T-helper 17 cell (primary cell): ENCODE results near the gene UNC5C. TPM values are rescaled to one million over a fixed set of nuclear protein-coding genes. Genes with fewer than 3 reads are reported as not detected.
A peak's percentile ranks its signal among the peaks of the same experiment; 100 is the strongest.

Experiments
- ATAC-seq: fragments of 150-1000 bp; cut with Tn5 transposase; 2 replicates; pipeline ENCODE4 v1.10.0; 2021; ENCODE audit warnings: mild to moderate bottlenecking, moderate library complexity
- DNase-seq, 3 donors: peaks; one replicate each; pipeline versions ENCODE4 v3.0.0 to v3.0.0-alpha.2; 2020 to 2021
- H3K9me3 ChIP-seq: one replicate; pipeline ENCODE4 v1.7.0; 2013; ENCODE audit warnings: low read length, mild to moderate bottlenecking; ENCODE audit not compliant: control insufficient read depth, poor library complexity, severe bottlenecking
- H3K27ac Mint-ChIP-seq: one replicate; pipeline ENCODE4 v1.8.0; 2022; ENCODE audit warnings: mild to moderate bottlenecking, moderate library complexity, mixed read lengths
- H3K27me3 Mint-ChIP-seq: one replicate; pipeline ENCODE4 v1.8.0; 2022; ENCODE audit warnings: mixed read lengths
- H3K36me3 Mint-ChIP-seq: one replicate; pipeline ENCODE4 v1.8.0; 2022; ENCODE audit warnings: low read depth, mixed read lengths
- H3K4me1 Mint-ChIP-seq: one replicate; pipeline ENCODE4 v1.8.0; 2022; ENCODE audit warnings: mild to moderate bottlenecking, mixed read lengths
- H3K4me3 Mint-ChIP-seq: one replicate; pipeline ENCODE4 v1.8.0; 2022; ENCODE audit warnings: mild to moderate bottlenecking, moderate library complexity, mixed read lengths
- total RNA-seq, 4 donors: library from RNA in 2 of 4; stranded (reverse) in 2 of 4; gene quantifications; one replicate each; pipeline ENCODE4 v1.2.3 and lab custom pipeline; 2022 to 2026

The UNC5C gene
- total RNA-seq, 2 donors from 2014 or later: 0.18 TPM; not detected in 1

DNA sequence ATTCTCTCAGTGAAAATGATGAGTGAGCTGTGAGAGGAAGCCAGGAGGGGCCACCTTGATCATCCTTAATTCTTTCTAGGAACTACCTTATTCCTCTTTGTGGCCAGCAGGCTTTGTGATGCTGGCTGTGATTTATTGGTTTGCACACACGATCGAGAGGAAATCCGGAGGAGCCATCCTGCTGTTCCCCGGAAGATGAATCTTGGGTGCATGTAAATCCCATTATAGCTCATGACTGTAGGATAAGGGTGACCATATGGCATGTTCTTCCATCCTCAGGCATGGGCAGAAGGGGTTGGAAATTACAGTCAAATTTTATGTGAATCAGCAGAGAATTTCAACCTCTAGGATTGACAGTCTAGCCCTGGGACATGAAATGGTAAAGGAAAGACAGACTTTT is 254.5 kb downstream of the UNC5C start:
- H3K4me1 Mint-ChIP-seq: peaks cover 12% of the 10 kb centered on the region

DNA sequence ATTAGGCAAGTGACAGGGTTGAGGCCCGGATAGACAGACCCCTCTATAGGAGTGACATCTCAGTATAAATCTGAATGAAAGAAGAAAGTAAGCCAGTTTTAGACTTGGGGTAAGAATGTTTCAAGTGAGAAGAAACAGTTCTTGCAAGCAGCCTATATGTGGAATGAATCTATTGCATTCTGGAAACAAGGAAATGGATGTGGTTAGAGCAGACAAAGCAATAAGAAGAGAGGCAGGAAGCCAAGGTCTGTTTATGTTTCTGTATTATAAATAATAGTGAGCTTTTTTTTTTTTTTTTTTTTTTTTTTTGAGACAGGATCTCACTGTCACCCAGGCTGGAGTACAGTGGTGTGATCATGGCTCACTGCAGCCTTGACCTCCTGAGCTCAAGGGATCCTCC is 255.8 kb downstream of the UNC5C start:
- Mint-ChIP-seq H3K4me1 (peaks cover 16% of the 10 kb centered on the region), H3K36me3 (no peaks in the 10 kb centered on the region), H3K27me3 (no peaks in the 10 kb centered on the region), H3K27ac (peak overlapping the region; percentile 19), H3K4me3 (peak overlapping the region; percentile 76)
- no peaks in the 10 kb centered on the region for H3K9me3 ChIP-seq
- ATAC-seq (peak; percentile 79), DNase-seq (no peak)

More for the DNA sequence above, 254.5 kb downstream of the UNC5C start:
- DNase-seq: no peak
- H3K9me3 ChIP-seq: no peaks in the 10 kb centered on the region
- no peaks in the 10 kb centered on the region for H3K36me3 Mint-ChIP-seq
- no peak overlapping the region for H3K27ac Mint-ChIP-seq
- no peak overlapping the region for H3K4me3 Mint-ChIP-seq
- ATAC-seq: no peak
- no peaks in the 10 kb centered on the region for H3K27me3 Mint-ChIP-seq

GRCh38 chr4:95290702-95291101 is 258.1 kb downstream of the UNC5C start:
- Mint-ChIP-seq H3K27ac (peak overlapping the region; percentile 72), H3K27me3 (no peaks in the 10 kb centered on the region), H3K4me3 (peak overlapping the region; percentile 69), H3K36me3 (no peaks in the 10 kb centered on the region), H3K4me1 (peaks cover 16% of the 10 kb centered on the region)
- DNase-seq (no peak), ATAC-seq (peak; percentile 69)
- no peaks in the 10 kb centered on the region for H3K9me3 ChIP-seq

DNA sequence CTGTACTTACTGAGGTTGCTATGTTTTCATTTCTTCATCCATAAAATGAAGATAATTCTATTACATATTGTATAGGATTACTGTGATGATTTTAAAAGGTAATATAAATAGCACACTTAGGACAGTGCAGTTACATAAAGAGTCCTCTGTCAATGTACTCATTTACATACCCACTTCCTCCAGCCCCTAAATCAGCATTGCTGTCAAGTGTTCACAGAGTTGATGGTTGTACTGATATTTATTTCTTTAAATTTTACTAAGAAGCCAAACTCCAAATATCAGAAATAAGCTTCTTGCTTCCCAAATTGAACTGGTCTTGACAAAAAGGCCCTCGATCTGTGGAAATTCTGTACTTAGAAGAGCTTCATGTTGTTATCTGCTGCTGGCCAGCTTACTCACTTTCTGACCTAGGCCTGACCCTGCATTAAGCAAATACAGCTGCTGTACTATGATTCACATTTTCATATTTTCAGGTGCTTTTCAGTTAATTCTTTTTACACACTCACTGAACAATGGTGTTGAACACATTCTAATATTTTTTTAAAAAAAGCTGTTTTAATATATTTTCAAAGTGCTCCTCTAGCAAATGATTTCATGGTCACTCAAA is 259.6 kb downstream of the UNC5C start:
- H3K4me3 Mint-ChIP-seq: no peak overlapping the region
- H3K27ac Mint-ChIP-seq: peak overlapping the region; percentile 47
- no peak for ATAC-seq
- H3K27me3 Mint-ChIP-seq: no peaks in the 10 kb centered on the region
- H3K9me3 ChIP-seq: no peaks in the 10 kb centered on the region
- H3K4me1 Mint-ChIP-seq: peaks cover 14% of the 10 kb centered on the region
- no peak for DNase-seq
- H3K36me3 Mint-ChIP-seq: no peaks in the 10 kb centered on the region

DNA sequence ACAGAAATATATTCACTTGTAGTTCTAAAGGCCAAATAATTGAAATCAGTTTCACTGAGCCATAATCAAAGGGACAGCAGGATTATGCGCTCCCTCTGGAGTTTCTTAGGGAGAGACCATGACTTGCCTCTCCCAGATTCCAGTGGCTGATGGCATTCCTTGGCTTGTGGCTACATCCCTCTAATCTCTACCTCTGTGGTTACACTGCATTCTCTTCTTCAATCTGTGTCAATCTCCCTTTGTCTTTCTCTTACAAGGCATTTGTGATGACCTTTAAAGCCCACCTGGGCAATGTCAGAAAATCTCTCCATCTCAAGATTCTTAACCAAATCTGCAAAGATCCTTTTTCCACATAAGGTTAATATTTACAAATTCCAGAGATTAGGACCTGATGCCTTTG is 260.2 kb downstream of the UNC5C start:
- DNase-seq: no peak
- no peaks in the 10 kb centered on the region for H3K9me3 ChIP-seq
- no peaks in the 10 kb centered on the region for H3K36me3 Mint-ChIP-seq
- peaks cover 14% of the 10 kb centered on the region for H3K4me1 Mint-ChIP-seq
- no peaks in the 10 kb centered on the region for H3K27me3 Mint-ChIP-seq
- no peak for ATAC-seq
- no peak overlapping the region for H3K4me3 Mint-ChIP-seq
- peak overlapping the region; percentile 47 for H3K27ac Mint-ChIP-seq

- DNase-seq (no peak), ATAC-seq (no peak)
- no peaks in the 10 kb centered on the region for H3K36me3 Mint-ChIP-seq
- no peaks in the 10 kb centered on the region for H3K27me3 Mint-ChIP-seq
- no peak overlapping the region for H3K27ac Mint-ChIP-seq
- H3K4me1 Mint-ChIP-seq: peaks cover 9% of the 10 kb centered on the region
- no peak overlapping the region for H3K4me3 Mint-ChIP-seq
- no peaks in the 10 kb centered on the region for H3K9me3 ChIP-seq
These were observed 263.0 kb downstream of the UNC5C start for GRCh38 chr4:95285797-95286196.

DNA sequence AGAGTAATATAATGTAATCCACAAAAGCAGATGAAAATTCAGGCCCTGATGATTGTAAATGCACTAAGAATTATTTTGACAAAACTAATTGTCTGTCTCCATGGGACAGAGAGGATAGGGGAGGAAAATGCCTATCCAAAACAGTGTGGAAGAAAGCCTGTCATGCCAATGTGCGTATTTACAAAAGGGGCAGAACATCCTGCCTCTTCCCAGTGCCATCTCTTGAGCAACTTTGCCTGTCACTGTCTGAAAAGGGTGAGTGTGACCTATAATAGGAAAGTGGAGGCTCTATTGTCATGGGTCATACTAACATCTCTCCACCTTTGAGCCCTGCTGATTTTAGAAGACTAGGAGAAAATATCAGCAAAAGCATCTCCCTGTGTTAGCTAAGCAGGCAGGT is 264.1 kb downstream of the UNC5C start:
- ATAC-seq (no peak), DNase-seq (no peak)
- Mint-ChIP-seq H3K4me1 (peaks cover 4% of the 10 kb centered on the region), H3K4me3 (no peak overlapping the region), H3K27ac (no peak overlapping the region), H3K36me3 (no peaks in the 10 kb centered on the region), H3K27me3 (no peaks in the 10 kb centered on the region)
- no peaks in the 10 kb centered on the region for H3K9me3 ChIP-seq

GRCh38 chr4:95283320-95283719 is 265.5 kb downstream of the UNC5C start:
- Mint-ChIP-seq H3K4me3 (no peak overlapping the region), H3K36me3 (no peaks in the 10 kb centered on the region), H3K27ac (no peak overlapping the region), H3K4me1 (no peaks in the 10 kb centered on the region), H3K27me3 (no peaks in the 10 kb centered on the region)
- ATAC-seq: no peak
- no peak for DNase-seq
- H3K9me3 ChIP-seq: no peaks in the 10 kb centered on the region

- H3K9me3 ChIP-seq: no peaks in the 10 kb centered on the region
- DNase-seq (no peak), ATAC-seq (no peak)
- Mint-ChIP-seq H3K4me1 (no peaks in the 10 kb centered on the region), H3K27ac (no peak overlapping the region), H3K4me3 (no peak overlapping the region), H3K36me3 (no peaks in the 10 kb centered on the region), H3K27me3 (peaks cover 10% of the 10 kb centered on the region)
These were observed 276.0 kb downstream of the UNC5C start for GRCh38 chr4:95272797-95273196.

GRCh38 chr4:95272036-95272435 is 276.7 kb downstream of the UNC5C start:
- H3K27ac Mint-ChIP-seq: peak overlapping the region; percentile 2
- no peak overlapping the region for H3K4me3 Mint-ChIP-seq
- no peaks in the 10 kb centered on the region for H3K9me3 ChIP-seq
- H3K27me3 Mint-ChIP-seq: peaks cover 10% of the 10 kb centered on the region
- DNase-seq: no peak
- no peaks in the 10 kb centered on the region for H3K36me3 Mint-ChIP-seq
- ATAC-seq: no peak
- H3K4me1 Mint-ChIP-seq: no peaks in the 10 kb centered on the region

DNA sequence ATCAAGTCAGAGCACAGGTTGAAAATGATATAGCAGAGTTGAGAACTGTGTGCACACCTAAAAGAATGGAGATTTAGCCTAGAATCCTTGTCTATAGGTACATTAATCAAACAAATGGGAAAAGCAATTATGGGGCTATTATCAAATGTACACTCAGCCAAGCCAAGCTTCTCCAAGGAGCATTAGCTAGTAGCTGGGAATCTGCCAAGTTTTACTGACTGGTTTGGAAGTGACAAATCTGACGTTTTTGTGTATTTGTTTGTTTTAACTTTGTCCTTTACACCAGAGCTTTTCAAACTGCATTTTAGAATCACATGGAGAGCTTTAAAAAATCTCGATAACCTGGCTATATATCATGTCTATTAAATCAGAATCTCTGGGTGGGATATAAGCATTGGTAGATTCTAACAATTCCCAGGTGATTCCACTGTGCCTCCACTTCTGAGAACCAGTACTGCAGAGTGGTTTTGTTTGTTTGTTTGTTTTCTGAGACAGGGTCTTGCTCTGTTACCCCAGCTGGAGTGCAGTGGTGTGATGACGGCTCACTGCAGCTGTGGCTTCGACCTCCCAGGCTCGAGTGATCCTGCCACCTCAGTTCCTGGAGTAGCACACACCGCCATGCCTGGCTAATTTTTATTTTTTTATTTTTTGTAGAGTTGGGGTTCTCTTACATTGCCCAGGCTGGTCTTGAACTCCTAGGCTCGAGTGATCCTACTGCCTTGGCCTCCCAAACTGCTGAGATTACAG is 279.8 kb downstream of the UNC5C start:
- peaks cover 10% of the 10 kb centered on the region for H3K27me3 Mint-ChIP-seq
- H3K27ac Mint-ChIP-seq: no peak overlapping the region
- DNase-seq (no peak), ATAC-seq (no peak)
- no peaks in the 10 kb centered on the region for H3K36me3 Mint-ChIP-seq
- no peak overlapping the region for H3K4me3 Mint-ChIP-seq
- H3K4me1 Mint-ChIP-seq: no peaks in the 10 kb centered on the region
- H3K9me3 ChIP-seq: no peaks in the 10 kb centered on the region

- H3K4me1 Mint-ChIP-seq: no peaks in the 10 kb centered on the region
- H3K9me3 ChIP-seq: no peaks in the 10 kb centered on the region
- H3K4me3 Mint-ChIP-seq: no peak overlapping the region
- peaks cover under 1% of the 10 kb centered on the region for H3K27me3 Mint-ChIP-seq
- no peak for ATAC-seq
- DNase-seq: no peak
- H3K36me3 Mint-ChIP-seq: no peaks in the 10 kb centered on the region
- peak overlapping the region; percentile 24 for H3K27ac Mint-ChIP-seq
These were observed 281.7 kb downstream of the UNC5C start for GRCh38 chr4:95267081-95267480.

- Mint-ChIP-seq H3K27ac (no peak overlapping the region), H3K4me1 (no peaks in the 10 kb centered on the region), H3K27me3 (no peaks in the 10 kb centered on the region), H3K36me3 (no peaks in the 10 kb centered on the region), H3K4me3 (no peak overlapping the region)
- no peaks in the 10 kb centered on the region for H3K9me3 ChIP-seq
- ATAC-seq (no peak), DNase-seq (no peak)
These were observed 282.7 kb downstream of the UNC5C start for GRCh38 chr4:95265814-95266740.
